Spleen (tissue), 7 donors: ENCODE measurements around the gene MYO18B.

Experiments used
- POLR2A ChIP-seq, 3 donors: fragments of 450-650 bp; IDR thresholded peaks; one replicate each; pipeline ENCODE4 v1.5.1; 2017; ENCODE audit warnings: antibody characterized with exemption in 3 of 3, mild to moderate bottlenecking in 1 of 3
- TF ChIP-seq, protein P1 (sequence below), 11 experiments: fragments of 200-600 bp in 7 of 11; fragments of 450-650 bp in 4 of 11; sonication (generic) in 4 of 11; IDR thresholded peaks in 8 of 11; conservative IDR thresholded peaks in 3 of 11; 1 replicate in 7 of 11; 2 replicates in 4 of 11; pipeline versions ENCODE4 v1.4.0 to v1.8.0; 2016 to 2021; ENCODE audit warnings: antibody characterized with exemption in 11 of 11, inconsistent platforms in 4 of 11, mild to moderate bottlenecking in 1 of 11
- donor health status: DM: no; HTN: no; CAD: no; lungs with moderate emphysema.
- donor health status: DM: no; HTN: no; CAD: no.
- donor health status: DM: no; HTN: no; CAD: no.

DNA sequence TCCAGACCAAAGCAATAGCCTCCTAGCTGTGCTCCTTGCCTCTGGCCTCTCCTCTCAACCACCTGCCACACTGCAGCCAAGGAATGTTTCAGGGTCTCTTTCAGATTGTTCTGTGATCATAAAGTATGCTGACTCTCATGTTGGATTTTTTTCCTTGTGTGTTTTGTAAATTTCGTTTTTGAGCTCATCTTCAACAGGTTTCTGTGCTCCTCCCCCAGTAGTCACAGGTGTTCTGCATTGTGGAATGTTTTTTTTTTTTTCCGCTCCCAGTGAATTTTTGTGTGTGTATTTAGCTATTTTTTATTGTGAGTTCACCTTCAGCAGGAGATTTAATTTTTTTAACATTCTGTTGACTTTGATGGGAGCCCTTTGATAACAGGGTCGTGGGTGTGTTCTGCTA lies 153.7 kb downstream of the MYO18B start:
- TF ChIP-seq, protein P1, sequence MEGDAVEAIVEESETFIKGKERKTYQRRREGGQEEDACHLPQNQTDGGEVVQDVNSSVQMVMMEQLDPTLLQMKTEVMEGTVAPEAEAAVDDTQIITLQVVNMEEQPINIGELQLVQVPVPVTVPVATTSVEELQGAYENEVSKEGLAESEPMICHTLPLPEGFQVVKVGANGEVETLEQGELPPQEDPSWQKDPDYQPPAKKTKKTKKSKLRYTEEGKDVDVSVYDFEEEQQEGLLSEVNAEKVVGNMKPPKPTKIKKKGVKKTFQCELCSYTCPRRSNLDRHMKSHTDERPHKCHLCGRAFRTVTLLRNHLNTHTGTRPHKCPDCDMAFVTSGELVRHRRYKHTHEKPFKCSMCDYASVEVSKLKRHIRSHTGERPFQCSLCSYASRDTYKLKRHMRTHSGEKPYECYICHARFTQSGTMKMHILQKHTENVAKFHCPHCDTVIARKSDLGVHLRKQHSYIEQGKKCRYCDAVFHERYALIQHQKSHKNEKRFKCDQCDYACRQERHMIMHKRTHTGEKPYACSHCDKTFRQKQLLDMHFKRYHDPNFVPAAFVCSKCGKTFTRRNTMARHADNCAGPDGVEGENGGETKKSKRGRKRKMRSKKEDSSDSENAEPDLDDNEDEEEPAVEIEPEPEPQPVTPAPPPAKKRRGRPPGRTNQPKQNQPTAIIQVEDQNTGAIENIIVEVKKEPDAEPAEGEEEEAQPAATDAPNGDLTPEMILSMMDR (IDR thresholded peaks at IDR 0.05 in 8 of 11, conservative IDR thresholded peaks at IDR 0.05 in 3 of 11) = no peak
- TF ChIP-seq POLR2A (IDR thresholded peaks at IDR 0.05) = no peak
